IMR-90 (cell line): ENCODE data around the gene MYADML2. TPM values are rescaled to one million over a fixed set of nuclear protein-coding genes. Genes with fewer than 3 reads are reported as not detected.

Experiments used
- CTCF ChIP-seq: conservative IDR thresholded peaks from 2 replicates; pipeline ENCODE4 v1.5.1; 2012; ENCODE audit warnings: mild to moderate bottlenecking, low read depth, low read length, improper control_type of control experiment
- polyA plus RNA-seq, 3 experiments: library from polyadenylated mRNA; depleted of rRNA; stranded (reverse); fragments of >200 nt; gene quantifications; 2 replicates each; pipeline ENCODE4 v1.2.3, GENCODE V29; 2012; ENCODE audit warnings: low replicate concordance in 1 of 3
- total RNA-seq: library from RNA; depleted of rRNA; stranded (reverse); fragments of >200 nt; gene quantifications from 2 replicates; pipeline ENCODE4 v1.2.3, GENCODE V29; 2012

The MYADML2 gene
- total and polyA plus RNA-seq, 2 of the 4 experiments (the other 2 are of a cell fraction) = not detected

- peak; percentile 45 for TF ChIP-seq CTCF
These were observed 19.1 kb downstream of the MYADML2 start, which contains the start of gene MAFG (continued) for GRCh38 chr17:81927653-81928543.
